ENCODE measurements around the gene C1QTNF5. TPM values are rescaled to one million over a fixed set of nuclear protein-coding genes. Genes with fewer than 3 reads are reported as not detected.
A peak's percentile ranks its signal among the peaks of the same experiment; 100 is the strongest.

Gene C1QTNF5
- total RNA-seq, 6 experiments from 2014 or later, result 8.2 to 16.1 (median 15.1) TPM

DNA sequence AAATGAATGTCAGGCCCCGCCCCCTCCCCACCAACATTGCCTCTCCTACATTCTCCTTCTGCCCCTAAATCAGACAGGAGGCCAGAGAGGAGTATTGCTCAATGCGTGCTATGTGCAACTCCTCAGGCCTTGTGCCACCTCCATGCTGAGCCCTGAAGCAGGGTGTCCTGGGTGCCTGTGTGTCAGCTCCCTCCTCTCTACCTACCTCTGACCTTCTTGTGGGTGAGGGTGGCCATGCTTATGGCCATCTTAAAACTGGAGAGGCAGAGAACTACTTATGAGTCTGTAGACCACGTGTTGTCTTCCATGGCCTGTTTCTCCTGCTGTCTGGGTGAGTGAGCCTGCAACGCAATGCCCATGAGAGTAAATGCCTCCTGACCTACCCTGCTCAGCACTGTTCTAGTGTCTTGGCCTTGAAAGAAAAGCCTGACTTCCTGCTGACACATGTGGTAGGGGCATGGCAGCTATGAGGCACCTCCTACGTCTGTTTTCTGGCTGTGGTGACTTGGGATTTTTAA is 34.3 kb downstream of the C1QTNF5 start:
- TF ChIP-seq, protein P1, sequence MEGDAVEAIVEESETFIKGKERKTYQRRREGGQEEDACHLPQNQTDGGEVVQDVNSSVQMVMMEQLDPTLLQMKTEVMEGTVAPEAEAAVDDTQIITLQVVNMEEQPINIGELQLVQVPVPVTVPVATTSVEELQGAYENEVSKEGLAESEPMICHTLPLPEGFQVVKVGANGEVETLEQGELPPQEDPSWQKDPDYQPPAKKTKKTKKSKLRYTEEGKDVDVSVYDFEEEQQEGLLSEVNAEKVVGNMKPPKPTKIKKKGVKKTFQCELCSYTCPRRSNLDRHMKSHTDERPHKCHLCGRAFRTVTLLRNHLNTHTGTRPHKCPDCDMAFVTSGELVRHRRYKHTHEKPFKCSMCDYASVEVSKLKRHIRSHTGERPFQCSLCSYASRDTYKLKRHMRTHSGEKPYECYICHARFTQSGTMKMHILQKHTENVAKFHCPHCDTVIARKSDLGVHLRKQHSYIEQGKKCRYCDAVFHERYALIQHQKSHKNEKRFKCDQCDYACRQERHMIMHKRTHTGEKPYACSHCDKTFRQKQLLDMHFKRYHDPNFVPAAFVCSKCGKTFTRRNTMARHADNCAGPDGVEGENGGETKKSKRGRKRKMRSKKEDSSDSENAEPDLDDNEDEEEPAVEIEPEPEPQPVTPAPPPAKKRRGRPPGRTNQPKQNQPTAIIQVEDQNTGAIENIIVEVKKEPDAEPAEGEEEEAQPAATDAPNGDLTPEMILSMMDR (IDR thresholded peaks at IDR 0.05), result no peak
- DNase-seq, result no peak
- Mint-ChIP-seq H3K27ac (peak overlapping the region; percentile 24; the same call in 1 of the 2 replicates), H3K36me3 (ENCODE audit: low read depth) (peaks cover 22% of the 10 kb centered on the region), H3K4me3 (no peak overlapping the region), H3K27me3 (ENCODE audit: insufficient read depth) (peaks cover 2% of the 10 kb centered on the region), H3K4me1 (ENCODE audit: low read depth) (peaks cover 13% of the 10 kb centered on the region), H3K9me3 (no peaks in the 10 kb centered on the region)

DNA sequence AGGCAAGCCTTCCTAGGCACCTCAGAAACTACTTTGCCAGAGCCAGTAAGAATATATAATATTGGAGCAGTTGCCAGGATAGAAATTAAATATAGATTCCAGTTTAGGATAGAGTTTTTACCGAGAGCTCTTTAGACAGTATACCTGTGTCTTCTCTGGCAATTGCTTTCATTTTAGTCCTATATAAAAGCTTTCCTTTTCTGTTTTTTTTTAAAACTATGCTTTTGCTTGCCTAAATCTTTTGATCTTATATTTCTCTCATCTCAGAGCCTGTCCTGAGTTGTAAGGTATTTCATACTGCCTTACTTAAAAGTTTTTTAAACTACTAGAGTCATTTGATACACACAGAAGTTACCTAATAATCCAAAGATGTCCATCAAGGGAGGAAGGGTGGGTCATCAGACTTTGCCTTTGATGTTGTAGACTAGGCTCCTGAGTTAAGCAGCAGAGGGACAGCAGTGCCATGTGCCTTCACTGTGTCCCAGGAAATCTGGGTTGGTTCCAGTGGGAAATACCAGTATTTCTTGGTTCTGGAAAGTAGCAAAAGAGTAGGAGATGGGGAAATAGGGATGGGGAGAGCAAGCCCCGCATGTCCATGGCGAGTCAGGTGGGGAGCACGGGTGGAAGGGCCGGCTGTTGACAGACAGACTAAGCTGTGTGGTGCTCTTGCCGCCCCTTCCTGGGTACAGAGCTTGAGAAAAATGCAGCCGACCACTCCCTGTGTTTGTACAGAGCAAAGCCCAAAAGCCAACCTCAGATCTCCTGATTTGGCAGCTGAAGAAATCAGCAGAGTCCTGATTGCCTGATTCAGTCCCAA is 34.9 kb downstream of the C1QTNF5 start:
- peaks cover 2% of the 10 kb centered on the region for H3K27me3 Mint-ChIP-seq (ENCODE audit: insufficient read depth)
- no peak overlapping the region; the same call in 1 of the 2 replicates for H3K27ac Mint-ChIP-seq
- DNase-seq, result no peak
- no peaks in the 10 kb centered on the region for H3K9me3 Mint-ChIP-seq
- peaks cover 13% of the 10 kb centered on the region for H3K4me1 Mint-ChIP-seq (ENCODE audit: low read depth)
- peaks cover 28% of the 10 kb centered on the region for H3K36me3 Mint-ChIP-seq (ENCODE audit: low read depth)
- TF ChIP-seq, protein P1 (IDR thresholded peaks at IDR 0.05), result no peak
- no peak overlapping the region for H3K4me3 Mint-ChIP-seq

GRCh38 chr11:119303227-119303718 is 37.4 kb downstream of the C1QTNF5 start:
- peaks cover 38% of the 10 kb centered on the region for H3K36me3 Mint-ChIP-seq (ENCODE audit: low read depth)
- TF ChIP-seq, protein P1 (IDR thresholded peaks at IDR 0.05), result no peak
- no peaks in the 10 kb centered on the region for H3K27me3 Mint-ChIP-seq (ENCODE audit: insufficient read depth)
- no peak overlapping the region for H3K27ac Mint-ChIP-seq
- peaks cover 17% of the 10 kb centered on the region for H3K4me1 Mint-ChIP-seq (ENCODE audit: low read depth)
- no peaks in the 10 kb centered on the region for H3K9me3 Mint-ChIP-seq
- no peak for DNase-seq
- H3K4me3 Mint-ChIP-seq, result no peak overlapping the region

- Mint-ChIP-seq H3K27me3 (ENCODE audit: insufficient read depth) (no peaks in the 10 kb centered on the region), H3K4me3 (no peak overlapping the region), H3K36me3 (ENCODE audit: low read depth) (peaks cover 48% of the 10 kb centered on the region), H3K9me3 (no peaks in the 10 kb centered on the region), H3K4me1 (ENCODE audit: low read depth) (peaks cover 5% of the 10 kb centered on the region; the same call in 1 of the 2 replicates), H3K27ac (no peak overlapping the region)
- TF ChIP-seq, protein P1 (IDR thresholded peaks at IDR 0.05), result no peak
- no peak for DNase-seq
Measured at GRCh38 chr11:119300198-119300964, 40.3 kb downstream of the C1QTNF5 start.

DNA sequence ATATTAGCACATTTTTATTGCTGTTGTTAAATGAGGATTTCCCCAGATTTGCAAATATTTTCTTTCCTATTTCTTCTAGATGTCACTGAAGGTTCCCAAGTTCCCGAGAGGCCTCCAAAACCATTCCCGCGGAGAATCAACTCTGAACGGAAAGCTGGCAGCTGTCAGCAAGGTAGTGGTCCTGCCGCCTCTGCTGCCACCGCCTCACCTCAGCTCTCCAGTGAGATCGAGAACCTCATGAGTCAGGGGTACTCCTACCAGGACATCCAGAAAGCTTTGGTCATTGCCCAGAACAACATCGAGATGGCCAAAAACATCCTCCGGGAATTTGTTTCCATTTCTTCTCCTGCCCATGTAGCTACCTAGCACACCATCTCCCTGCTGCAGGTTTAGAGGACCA is 41.3 kb downstream of the C1QTNF5 start:
- H3K4me1 Mint-ChIP-seq (ENCODE audit: low read depth), result peaks cover 5% of the 10 kb centered on the region; the same call in 1 of the 2 replicates
- H3K27me3 Mint-ChIP-seq (ENCODE audit: insufficient read depth), result no peaks in the 10 kb centered on the region
- H3K36me3 Mint-ChIP-seq (ENCODE audit: low read depth), result peaks cover 48% of the 10 kb centered on the region
- no peak overlapping the region for H3K4me3 Mint-ChIP-seq
- no peaks in the 10 kb centered on the region for H3K9me3 Mint-ChIP-seq
- no peak overlapping the region for H3K27ac Mint-ChIP-seq
- TF ChIP-seq, protein P1 (IDR thresholded peaks at IDR 0.05), result no peak
- DNase-seq, result no peak
